HG03060 (cell line): ENCODE results near the gene TRPV5.

Experiments used
- ATAC-seq: cut with Tn5 transposase; IDR thresholded peaks from one replicate; pipeline ENCODE4 v1.9.1; 2021; ENCODE audit warnings: low read depth, moderate number of reproducible peaks; ENCODE audit not compliant: unreplicated experiment

TRPV5 gene

DNA sequence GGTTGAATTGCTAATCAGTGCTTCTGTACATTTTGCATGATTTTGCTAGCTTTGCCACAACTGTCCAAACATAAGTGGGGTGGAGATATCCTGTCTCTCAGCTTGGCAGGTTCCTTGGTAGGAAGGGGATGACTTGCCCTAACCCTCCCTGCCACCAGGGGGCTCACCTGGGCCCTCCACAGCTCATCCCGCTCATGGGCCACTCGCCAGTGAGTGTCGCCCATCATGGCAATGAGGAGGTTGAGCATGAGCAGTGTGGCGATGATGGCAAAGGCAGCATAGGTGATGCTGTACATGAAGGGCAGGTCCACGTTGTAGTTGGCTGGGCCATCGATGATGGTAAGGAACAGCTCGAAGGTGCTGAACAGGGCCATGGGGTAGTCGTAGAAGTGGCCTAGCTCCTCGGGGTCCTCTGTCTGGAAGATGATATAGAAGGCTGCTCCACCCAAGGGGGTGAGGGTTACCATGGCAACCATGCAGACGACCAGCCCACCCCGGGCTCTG, 60.2 kb downstream of the TRPV5 start:
- no peak for ATAC-seq

GRCh38 chr7:142872106-142872675, 61.4 kb downstream of the TRPV5 start:
- ATAC-seq: no peak

GRCh38 chr7:142871260-142872105, 62.1 kb downstream of the TRPV5 start:
- no peak for ATAC-seq

GRCh38 chr7:142870566-142871259, 62.8 kb downstream of the TRPV5 start:
- no peak for ATAC-seq

GRCh38 chr7:142870147-142870559, 63.4 kb downstream of the TRPV5 start:
- ATAC-seq: no peak

- ATAC-seq: no peak
Observed at GRCh38 chr7:142869434-142869833, 64.1 kb downstream of the TRPV5 start.

- ATAC-seq: no peak
Observed at GRCh38 chr7:142868986-142869415, 64.5 kb downstream of the TRPV5 start.

DNA sequence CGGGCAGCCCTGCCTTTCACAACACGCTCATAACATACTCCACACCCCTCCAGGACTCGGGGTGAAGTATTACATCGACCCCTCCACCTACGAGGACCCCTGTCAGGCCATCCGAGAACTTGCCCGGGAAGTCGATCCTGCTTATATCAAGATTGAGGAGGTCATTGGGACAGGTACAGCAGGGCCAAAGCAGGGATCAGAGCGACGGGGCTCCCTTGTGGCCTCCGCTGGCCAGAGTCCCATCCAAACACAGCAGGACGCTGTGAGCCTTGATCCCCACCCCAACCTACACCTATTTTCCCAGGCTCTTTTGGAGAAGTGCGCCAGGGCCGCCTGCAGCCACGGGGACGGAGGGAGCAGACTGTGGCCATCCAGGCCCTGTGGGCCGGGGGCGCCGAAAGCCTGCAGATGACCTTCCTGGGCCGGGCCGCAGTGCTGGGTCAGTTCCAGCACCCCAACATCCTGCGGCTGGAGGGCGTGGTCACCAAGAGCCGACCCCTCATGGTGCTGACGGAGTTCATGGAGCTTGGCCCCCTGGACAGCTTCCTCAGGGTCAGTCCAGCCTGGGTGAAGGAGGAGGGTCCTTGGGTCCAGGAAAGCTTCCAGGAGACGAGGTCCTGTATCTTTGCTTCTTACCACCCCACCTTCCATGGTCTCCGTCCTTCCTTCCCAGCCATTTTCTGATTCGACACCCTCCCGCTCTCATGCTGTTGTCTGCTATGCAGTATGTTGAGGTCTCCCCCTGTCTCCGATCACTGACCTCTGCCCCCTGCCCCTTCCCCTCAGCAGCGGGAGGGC, 65.2 kb downstream of the TRPV5 start:
- no peak for ATAC-seq

DNA sequence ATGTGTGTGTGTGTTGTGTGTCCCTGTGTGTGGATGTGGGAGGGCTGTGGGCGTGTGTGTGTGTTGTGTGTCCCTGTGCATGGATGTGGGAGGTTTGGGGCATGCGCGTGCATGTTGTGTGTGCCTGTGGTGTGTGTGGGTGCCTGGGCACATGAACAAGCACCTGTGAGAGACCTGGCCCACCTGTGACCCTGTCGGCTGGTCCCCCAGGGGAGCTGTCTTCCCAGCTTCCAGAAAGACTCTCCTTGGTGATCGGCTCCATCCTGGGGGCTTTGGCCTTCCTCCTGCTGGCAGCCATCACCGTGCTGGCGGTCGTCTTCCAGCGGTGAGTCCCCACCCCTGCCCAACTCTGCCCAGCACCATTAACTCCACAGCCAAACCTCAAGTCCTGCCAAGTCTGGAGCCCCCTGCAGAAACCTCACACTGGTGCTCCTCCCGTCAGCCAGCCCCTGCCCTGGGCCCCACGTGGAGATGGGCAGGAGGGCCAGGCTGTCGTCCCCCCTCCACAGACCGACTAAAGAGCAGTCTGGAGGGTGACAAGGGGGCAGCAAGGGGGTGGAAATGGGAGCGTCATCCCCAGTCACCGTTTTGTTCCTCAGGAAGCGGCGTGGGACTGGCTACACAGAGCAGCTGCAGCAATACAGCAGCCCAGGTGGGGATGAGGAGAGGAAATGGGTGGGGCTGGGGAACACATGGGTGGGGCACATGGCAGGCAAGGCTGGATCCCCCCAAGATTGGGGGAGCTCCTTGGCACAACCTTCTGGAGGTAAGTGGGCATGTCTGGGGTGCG, 66.0 kb downstream of the TRPV5 start:
- ATAC-seq: no peak

GRCh38 chr7:142867097-142867378, 66.5 kb downstream of the TRPV5 start:
- no peak for ATAC-seq

- ATAC-seq: no peak
Observed at GRCh38 chr7:142866361-142867096, 67.0 kb downstream of the TRPV5 start.

DNA sequence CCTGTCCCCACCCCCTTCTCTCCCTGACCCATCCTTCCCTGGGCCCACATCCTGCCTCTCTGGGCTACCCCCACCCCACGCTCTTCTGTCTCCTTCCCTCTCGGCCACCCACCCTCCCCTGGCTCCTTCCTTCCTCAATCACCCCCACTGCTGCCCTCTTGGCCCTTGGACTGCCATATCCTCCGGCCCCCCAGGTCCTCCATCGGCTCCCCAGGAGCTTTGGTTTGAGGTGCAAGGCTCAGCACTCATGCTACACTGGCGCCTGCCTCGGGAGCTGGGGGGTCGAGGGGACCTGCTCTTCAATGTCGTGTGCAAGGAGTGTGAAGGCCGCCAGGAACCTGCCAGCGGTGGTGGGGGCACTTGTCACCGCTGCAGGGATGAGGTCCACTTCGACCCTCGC, 67.8 kb downstream of the TRPV5 start:
- ATAC-seq: no peak

DNA sequence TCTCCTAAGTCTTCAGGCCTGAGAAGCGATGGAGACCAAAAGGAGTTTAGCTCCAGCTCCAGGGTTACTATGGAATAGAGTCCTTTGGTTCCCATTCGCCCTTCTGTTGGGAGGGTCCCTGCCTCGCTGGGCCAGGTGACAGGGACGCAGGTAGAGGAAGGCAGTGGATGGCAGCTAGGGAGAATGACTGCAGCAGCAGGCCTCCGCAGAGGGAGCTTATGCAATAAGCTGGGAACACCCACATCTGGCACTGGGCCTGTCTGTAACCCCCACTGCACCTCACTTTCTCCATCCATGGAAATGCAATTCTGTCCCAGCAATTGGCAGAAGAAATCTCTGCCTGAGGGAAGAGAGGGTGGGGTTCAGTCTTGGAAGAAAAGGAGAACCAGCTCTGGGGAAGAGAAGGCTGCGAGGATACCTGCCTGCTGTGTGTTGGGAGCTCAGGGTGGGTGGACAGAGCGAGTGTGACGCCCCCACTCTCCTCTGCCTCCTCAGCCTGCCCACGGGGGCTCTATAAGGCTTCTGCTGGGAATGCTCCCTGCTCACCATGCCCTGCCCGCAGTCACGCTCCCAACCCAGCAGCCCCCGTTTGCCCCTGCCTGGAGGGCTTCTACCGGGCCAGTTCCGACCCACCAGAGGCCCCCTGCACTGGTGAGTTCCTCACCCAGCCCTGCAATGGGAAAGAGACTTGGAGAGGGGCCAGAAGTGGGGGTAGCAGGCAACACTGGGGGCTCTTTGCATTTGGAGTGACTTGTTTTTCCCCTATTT, 68.4 kb downstream of the TRPV5 start:
- ATAC-seq: no peak

DNA sequence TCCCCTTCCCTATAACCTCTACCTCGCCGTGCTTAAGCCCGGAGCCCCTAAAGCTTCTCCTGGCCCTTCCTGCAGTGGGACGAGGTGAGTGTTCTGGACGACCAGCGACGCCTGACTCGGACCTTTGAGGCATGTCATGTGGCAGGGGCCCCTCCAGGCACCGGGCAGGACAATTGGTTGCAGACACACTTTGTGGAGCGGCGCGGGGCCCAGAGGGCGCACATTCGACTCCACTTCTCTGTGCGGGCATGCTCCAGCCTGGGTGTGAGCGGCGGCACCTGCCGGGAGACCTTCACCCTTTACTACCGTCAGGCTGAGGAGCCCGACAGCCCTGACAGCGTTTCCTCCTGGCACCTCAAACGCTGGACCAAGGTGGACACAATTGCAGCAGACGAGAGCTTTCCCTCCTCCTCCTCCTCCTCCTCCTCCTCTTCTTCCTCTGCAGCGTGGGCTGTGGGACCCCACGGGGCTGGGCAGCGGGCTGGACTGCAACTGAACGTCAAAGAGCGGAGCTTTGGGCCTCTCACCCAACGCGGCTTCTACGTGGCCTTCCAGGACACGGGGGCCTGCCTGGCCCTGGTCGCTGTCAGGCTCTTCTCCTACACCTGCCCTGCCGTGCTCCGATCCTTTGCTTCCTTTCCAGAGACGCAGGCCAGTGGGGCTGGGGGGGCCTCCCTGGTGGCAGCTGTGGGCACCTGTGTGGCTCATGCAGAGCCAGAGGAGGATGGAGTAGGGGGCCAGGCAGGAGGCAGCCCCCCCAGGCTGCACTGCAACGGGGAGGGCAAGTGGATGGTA, 69.5 kb downstream of the TRPV5 start:
- no peak for ATAC-seq

DNA sequence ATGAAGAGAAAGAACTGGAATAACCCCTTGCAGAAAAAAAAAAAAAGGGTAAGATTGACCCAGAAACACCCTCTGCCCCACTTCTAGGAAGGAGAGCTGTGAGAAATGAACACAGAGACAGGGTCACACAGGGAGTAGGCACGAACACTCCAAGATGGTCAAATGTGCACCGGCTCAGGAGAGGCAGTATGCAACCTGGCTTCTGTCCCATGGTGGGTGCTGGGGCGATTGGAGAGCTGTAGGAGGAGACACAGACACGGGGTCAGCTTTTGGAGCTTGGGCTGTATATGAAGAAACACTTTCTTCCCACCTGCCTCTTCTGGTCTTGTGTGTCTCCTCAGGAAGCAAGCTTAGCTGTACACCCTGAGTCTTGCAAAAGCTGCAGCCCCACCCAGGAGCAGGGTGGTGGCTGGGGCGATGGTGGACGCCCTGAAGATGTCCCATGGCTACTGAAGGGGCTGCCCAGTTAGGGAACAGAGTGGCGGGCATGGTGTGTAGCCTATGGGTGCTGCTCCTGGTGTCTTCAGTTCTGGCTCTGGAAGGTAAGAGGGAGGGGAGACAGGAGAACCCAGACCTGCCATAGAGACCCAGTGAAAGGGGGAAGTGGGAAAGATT, 70.7 kb downstream of the TRPV5 start:
- ATAC-seq: no peak

DNA sequence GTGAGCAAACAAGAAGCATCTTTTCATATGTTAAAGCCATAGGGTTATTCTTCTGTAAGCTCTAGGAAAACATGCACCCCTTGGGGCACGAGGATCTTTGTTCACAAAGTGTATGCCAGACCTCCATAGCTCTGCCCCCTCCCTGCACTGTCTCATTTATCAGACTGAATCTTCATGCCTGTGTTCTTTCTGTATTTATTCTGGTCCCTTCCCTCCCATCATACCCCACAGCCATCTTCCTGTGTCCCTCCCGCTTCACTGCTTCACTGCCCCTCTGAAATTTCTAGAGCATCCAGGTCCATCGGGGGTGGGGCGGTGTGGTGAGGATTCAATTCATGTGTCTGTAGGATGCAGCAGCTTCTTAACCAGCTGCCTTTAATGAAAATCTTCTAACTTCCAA, 71.2 kb downstream of the TRPV5 start:
- no peak for ATAC-seq

- ATAC-seq: no peak
Observed at GRCh38 chr7:142860968-142861367, 72.6 kb downstream of the TRPV5 start.
